Measurements from ENCODE around the gene RBX1.

The RBX1 gene

GRCh38 chr22:41021613-41022454 is 70.7 kb downstream of the RBX1 start (continued):
- TF ChIP-seq ZBTB6 (tag by site-specific recombination; IDR thresholded peaks at IDR 0.05) (peak; percentile 61; the same call in 1 of the 2 replicates), ZNF2 (tag by site-specific recombination; IDR thresholded peaks at IDR 0.05) (0 out of 2 replicates have a peak, but pooled peaks have one; percentile 52), BCL11B (tag by site-specific recombination; IDR thresholded peaks at IDR 0.05; ENCODE audit: low read depth) (0 out of 2 replicates have a peak, but pooled peaks have one; percentile 48), KLF17 (tag by site-specific recombination; IDR thresholded peaks at IDR 0.05) (peak; percentile 83), EGR2 (tag by site-specific recombination; IDR thresholded peaks at IDR 0.05; ENCODE audit: low read depth) (peak; percentile 76), SETDB1 (IDR thresholded peaks at IDR 0.05; ENCODE audit: insufficient read length, low read length) (no peak), ZBTB7A (tag by site-specific recombination; IDR thresholded peaks at IDR 0.05; ENCODE audit: low read depth) (no peak), ZNF600 (tag by site-specific recombination; IDR thresholded peaks at IDR 0.05) (peak; percentile 17; the same call in 1 of the 2 replicates), ZNF658 (tag by site-specific recombination; IDR thresholded peaks at IDR 0.05) (no peak)

GRCh38 chr22:41022470-41023298 is 71.5 kb downstream of the RBX1 start:
- Histone ChIP-seq H3K9me3 (ENCODE audit: control insufficient read depth, insufficient read depth, low read depth, low read length) (no peaks in the 10 kb centered on the region), H3K36me3 (ENCODE audit: control insufficient read depth in 2 of 2, insufficient read depth in 1 of 2, low read length in 2 of 2) (peaks cover 0 to 5% of the 10 kb centered on the region in 2 experiments; a peak in 1 of 3 replicates), H3K27ac (ENCODE audit: extremely low read depth, low read depth, low read length) (peak overlapping the region; percentile 89), H3K4me3 (ENCODE audit: low read depth, low read length) (peak overlapping the region; percentile 68), H3K4me1 (ENCODE audit: control insufficient read depth, insufficient read depth, low read length) (peaks cover 5% of the 10 kb centered on the region)
- CTCF ChIA-PET, result interaction anchor here (0.6 to 1.2 kb wide), 7 partner anchors 8 to 522 kb away, joined by 3 to 4 read pairs (median 3); partner anchors contain the start of gene POLR3H
- POLR2A ChIA-PET, result interaction anchor here (0.7 to 4.5 kb wide), 20 partner anchors 9 to 319 kb away, joined by 3 to 48 read pairs (median 4); partner anchors contain the start of genes EP300, RBX1, ST13 and XPNPEP3
- peak; percentile 44; the same call in 1 of the 2 replicates for TF ChIP-seq ZNF24 (tag by site-specific recombination; IDR thresholded peaks at IDR 0.05)
- TF ChIP-seq ZNF223 (tag by site-specific recombination; IDR thresholded peaks at IDR 0.05), result no peak
- TF ChIP-seq IKZF3 (tag by site-specific recombination; IDR thresholded peaks at IDR 0.05), result peak; percentile 94
- TF ChIP-seq ZNF555 (tag by site-specific recombination; conservative IDR thresholded peaks at IDR 0.05), result no peak
- no peak for TF ChIP-seq ZNF707 (tag by site-specific recombination; IDR thresholded peaks at IDR 0.05)
- TF ChIP-seq ZNF548 (tag by site-specific recombination; IDR thresholded peaks at IDR 0.05), result no peak
- TF ChIP-seq ZBTB7A (tag by site-specific recombination; IDR thresholded peaks at IDR 0.05; ENCODE audit: low read depth), result 0 out of 2 replicates have a peak, but pooled peaks have one; percentile 19
- TF ChIP-seq ZNF544 (tag by site-specific recombination; IDR thresholded peaks at IDR 0.05), result no peak
- TF ChIP-seq KLF9 (tag by site-specific recombination; IDR thresholded peaks at IDR 0.05; ENCODE audit: low read depth), result peak; percentile 59
- no peak; the same call in 1 of the 2 replicates for TF ChIP-seq ZNF585B (tag by site-specific recombination; IDR thresholded peaks at IDR 0.05)
- no peak for TF ChIP-seq ZNF26 (tag by site-specific recombination; IDR thresholded peaks at IDR 0.05)
- TF ChIP-seq REST (tag by site-specific recombination; IDR thresholded peaks at IDR 0.05), result no peak
- TF ChIP-seq ZNF324 (tag by site-specific recombination; IDR thresholded peaks at IDR 0.05), result peak; percentile 66
- peak; percentile 98 for TF ChIP-seq ZBTB26 (tag by site-specific recombination; optimal IDR thresholded peaks at IDR 0.05)
- TF ChIP-seq ZNF449 (tag by site-specific recombination; IDR thresholded peaks at IDR 0.05), result 0 out of 2 replicates have a peak, but pooled peaks have one; percentile 29

Measured in HEK293 (cell line).